Panc1 (cell line): ENCODE data around the gene AMDHD1.

Experiments
- CTCF ChIP-seq: fragments of 450-650 bp; IDR thresholded peaks from 2 replicates; pipeline ENCODE4 v1.5.1; 2017; ENCODE audit warnings: mild to moderate bottlenecking
- POLR2AphosphoS5 ChIP-seq: IDR thresholded peaks from 2 replicates; pipeline ENCODE4 v1.6.1; 2012; ENCODE audit warnings: mild to moderate bottlenecking, low read depth, low read length, moderate library complexity
- REST ChIP-seq, 2 experiments: IDR thresholded peaks; 2 replicates each; pipeline ENCODE4 v1.6.1; 2011 to 2012; ENCODE audit warnings: low read depth in 2 of 2, control low read depth in 1 of 2, low read length in 1 of 2, mild to moderate bottlenecking in 1 of 2, moderate library complexity in 1 of 2; ENCODE audit not compliant: insufficient read depth in 1 of 2

- TF ChIP-seq CTCF: no peak
- no peak for TF ChIP-seq POLR2AphosphoS5
- TF ChIP-seq REST (IDR thresholded peaks at IDR 0.05; ENCODE audit: insufficient read depth in 1 of 2, low read depth in 2 of 2, low read length in 1 of 2): no peak
These were observed 64.6 kb downstream of the AMDHD1 start for GRCh38 chr12:96007729-96008128.
